Endodermal cell (in vitro differentiated cells): Measurements from ENCODE around the gene ALG1. TPM values are rescaled to one million over a fixed set of nuclear protein-coding genes. Genes with fewer than 3 reads are reported as not detected.

ENCODE experiments used
- DNase-seq: peaks from one replicate; pipeline ENCODE4 v3.0.0-alpha.2; 2017
- H3K27ac ChIP-seq: 2 replicates; pipeline ENCODE4 v1.5.1; 2013; ENCODE audit warnings: mild to moderate bottlenecking, low read depth, low read length, moderate library complexity
- H3K27me3 ChIP-seq: 2 replicates; pipeline ENCODE4 v1.6.1; 2013; ENCODE audit warnings: mild to moderate bottlenecking, low read length, moderate library complexity; ENCODE audit not compliant: insufficient read depth, control insufficient read depth, poor library complexity, severe bottlenecking
- H3K36me3 ChIP-seq: 2 replicates; pipeline ENCODE4 v1.7.0; 2013; ENCODE audit warnings: mild to moderate bottlenecking, low read length, moderate library complexity; ENCODE audit not compliant: control insufficient read depth, insufficient read depth
- H3K4me1 ChIP-seq: one replicate; pipeline ENCODE4 v1.7.0; 2013; ENCODE audit warnings: low read length; ENCODE audit not compliant: control insufficient read depth, insufficient read depth
- H3K4me3 ChIP-seq: 2 replicates; pipeline ENCODE4 v1.5.1; 2013; ENCODE audit warnings: mild to moderate bottlenecking, low read length, moderate library complexity
- H3K9ac ChIP-seq: 2 replicates; pipeline ENCODE4 v1.6.1; 2013; ENCODE audit warnings: mild to moderate bottlenecking, low read length, moderate library complexity; ENCODE audit not compliant: poor library complexity, severe bottlenecking; ENCODE audit errors: extremely low read depth
- H3K9me3 ChIP-seq: 2 replicates; pipeline ENCODE4 v1.6.1; 2013; ENCODE audit warnings: mild to moderate bottlenecking, low read length, moderate library complexity; ENCODE audit not compliant: control insufficient read depth
- H3K27ac Mint-ChIP-seq: 2 replicates; pipeline ENCODE4 v1.8.0; 2020; ENCODE audit warnings: mixed read lengths
- H3K27me3 Mint-ChIP-seq: 2 replicates; pipeline ENCODE4 v1.8.0; 2021; ENCODE audit warnings: mild to moderate bottlenecking, mixed read lengths; ENCODE audit not compliant: insufficient read depth
- H3K36me3 Mint-ChIP-seq: 2 replicates; pipeline ENCODE4 v1.8.0; 2020; ENCODE audit warnings: low read depth, mixed read lengths
- H3K4me1 Mint-ChIP-seq: 2 replicates; pipeline ENCODE4 v1.8.0; 2020; ENCODE audit warnings: mixed read lengths
- H3K4me3 Mint-ChIP-seq: 2 replicates; pipeline ENCODE4 v1.8.0; 2020; ENCODE audit warnings: mild to moderate bottlenecking, moderate library complexity, mixed read lengths
- H3K9me3 Mint-ChIP-seq: 2 replicates; pipeline ENCODE4 v1.8.0; 2020; ENCODE audit warnings: mild to moderate bottlenecking, mixed read lengths
- CTCF ChIP-seq: fragments of 200-600 bp; sonication (generic); conservative IDR thresholded peaks from 2 replicates; pipeline ENCODE4 v1.5.0; 2021; ENCODE audit warnings: antibody characterized with exemption, mild to moderate bottlenecking
- WGBS, 2 experiments: methylation state at CpG; one replicate each; pipeline versions ENCODE4 v1.1.5 to v1.1.7; 2013; ENCODE audit warnings: missing lambda C conversion rate in 2 of 2, mixed read lengths in 1 of 2; ENCODE audit not compliant: insufficient coverage in 1 of 2, insufficient read length in 1 of 2; 5-methylcytosine and 5-hydroxymethylcytosine counted together
- total RNA-seq, 2 donors: library from RNA; stranded (reverse); fragmentation: NEBNext Ultra II Directional in 1 of 2; extraction: Animal tissue kit (Norgen Biotek cat#: 25700) in 1 of 2; gene quantifications; 2 replicates in 1 of 2; 3 replicates in 1 of 2; pipeline ENCODE4 v1.2.1, GENCODE V29; 2021

ALG1 gene
- total RNA-seq, 2 donors from 2014 or later, result 25.1 to 32.3 TPM

DNA sequence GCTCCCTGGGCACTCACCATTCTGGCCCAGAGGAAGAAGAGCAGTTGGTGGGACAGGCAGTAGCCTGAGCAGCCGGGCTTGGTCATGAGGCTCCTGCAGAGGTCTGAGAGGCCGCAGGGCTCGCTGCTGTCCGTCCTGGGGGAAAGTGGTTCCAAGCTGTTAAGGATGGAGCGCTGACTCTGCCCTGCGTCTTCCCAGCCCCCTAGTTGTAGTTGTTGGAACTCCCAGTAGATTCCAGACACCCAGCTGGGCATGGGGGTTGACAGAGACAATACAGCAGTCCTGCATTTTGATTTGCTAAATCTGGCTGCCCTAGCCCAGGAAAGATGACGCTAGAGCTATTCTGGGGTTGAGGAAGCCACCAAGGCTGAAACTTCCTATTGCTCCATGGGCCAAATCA lies 13.2 kb upstream of the ALG1 start:
- Histone ChIP-seq H3K9me3 (no peaks in the 10 kb centered on the region), H3K4me3 (no peak overlapping the region), H3K9ac (no peak overlapping the region), H3K4me1 (no peaks in the 10 kb centered on the region), H3K27me3 (no peaks in the 10 kb centered on the region), H3K27ac (no peak overlapping the region), H3K36me3 (no peaks in the 10 kb centered on the region)
- peak; percentile 96 for DNase-seq
- peaks cover 4% of the 10 kb centered on the region for H3K4me1 Mint-ChIP-seq
- H3K4me3 Mint-ChIP-seq, result no peak overlapping the region
- no peaks in the 10 kb centered on the region for H3K9me3 Mint-ChIP-seq
- peak; percentile 79 for TF ChIP-seq CTCF
- H3K27ac Mint-ChIP-seq, result peak overlapping the region; percentile 84
- no peaks in the 10 kb centered on the region for H3K36me3 Mint-ChIP-seq
- WGBS, 2 experiments, result 17 to 30% methylated on average over 2 to 7 of the region's 7 CpGs
- peaks cover 6% of the 10 kb centered on the region for H3K27me3 Mint-ChIP-seq

DNA sequence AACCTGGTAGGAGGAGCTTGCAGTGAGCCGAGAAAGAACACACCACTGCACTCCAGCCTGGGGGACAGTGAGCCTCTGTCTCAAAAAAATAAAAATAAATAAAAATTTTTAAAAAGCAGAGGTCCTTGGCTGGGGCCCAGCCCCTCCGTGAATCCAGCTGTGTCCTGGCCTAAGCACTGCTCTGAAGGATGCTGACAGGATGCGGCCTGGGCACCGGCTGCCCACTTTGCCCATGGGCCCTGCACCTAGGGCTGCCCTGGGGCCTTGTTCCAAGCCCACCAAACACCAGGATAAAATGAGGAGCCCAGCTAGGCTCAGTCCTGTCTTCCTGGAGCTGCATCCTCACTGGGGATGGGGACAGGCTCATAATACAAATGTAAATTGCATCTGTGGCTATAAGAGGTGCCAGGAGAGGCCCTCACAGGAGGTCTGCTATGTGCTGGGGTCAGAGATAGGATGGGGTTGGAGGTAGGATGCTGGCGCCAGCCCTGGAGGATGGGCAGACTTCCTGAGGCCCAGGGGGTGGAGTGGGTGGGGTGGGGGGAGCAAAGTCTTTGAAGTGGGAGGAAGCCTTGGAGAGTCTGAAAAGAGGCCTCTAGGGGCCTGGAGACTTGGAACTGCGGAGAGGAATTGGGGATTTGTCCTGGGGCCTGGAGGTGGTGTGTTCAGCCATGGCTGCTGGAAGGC lies 12.1 kb upstream of the ALG1 start:
- H3K9ac ChIP-seq, result no peak overlapping the region
- TF ChIP-seq CTCF, result no peak
- H3K9me3 ChIP-seq, result no peaks in the 10 kb centered on the region
- no peaks in the 10 kb centered on the region for H3K36me3 ChIP-seq
- H3K4me3 Mint-ChIP-seq, result no peak overlapping the region
- 82 to 83% methylated on average over 2 to 6 of the region's 6 CpGs for WGBS, 2 experiments
- no peaks in the 10 kb centered on the region for H3K36me3 Mint-ChIP-seq
- H3K4me1 Mint-ChIP-seq, result peaks cover 5% of the 10 kb centered on the region
- no peaks in the 10 kb centered on the region for H3K4me1 ChIP-seq
- DNase-seq, result peak; percentile 83
- no peaks in the 10 kb centered on the region for H3K9me3 Mint-ChIP-seq
- no peaks in the 10 kb centered on the region for H3K27me3 ChIP-seq
- no peak overlapping the region for H3K4me3 ChIP-seq
- H3K27ac ChIP-seq, result no peak overlapping the region
- H3K27me3 Mint-ChIP-seq, result peaks cover 6% of the 10 kb centered on the region
- no peak overlapping the region for H3K27ac Mint-ChIP-seq

- Histone ChIP-seq H3K9ac (no peak overlapping the region), H3K4me3 (no peak overlapping the region), H3K4me1 (no peaks in the 10 kb centered on the region), H3K27me3 (no peaks in the 10 kb centered on the region), H3K9me3 (no peaks in the 10 kb centered on the region), H3K36me3 (no peaks in the 10 kb centered on the region), H3K27ac (no peak overlapping the region)
- WGBS, 2 experiments, result 74 to 78% methylated on average over 7 to 10 of the region's 10 CpGs
- no peak for TF ChIP-seq CTCF
- Mint-ChIP-seq H3K36me3 (no peaks in the 10 kb centered on the region), H3K27ac (no peak overlapping the region), H3K4me3 (no peak overlapping the region), H3K9me3 (no peaks in the 10 kb centered on the region), H3K27me3 (peaks cover 6% of the 10 kb centered on the region), H3K4me1 (peaks cover 5% of the 10 kb centered on the region)
- DNase-seq, result no peak
These were observed 11.5 kb upstream of the ALG1 start for GRCh38 chr16:5060073-5060641.
